Liver (tissue), 9 donors: ENCODE results near the gene DZIP3. TPM values are rescaled to one million over a fixed set of nuclear protein-coding genes. Genes with fewer than 3 reads are reported as not detected.

Source experiments
- DNase-seq: peaks from one replicate; pipeline ENCODE4 v3.0.0-alpha.2; 2017; ENCODE audit warnings: low spot score
- H3K27ac ChIP-seq, 2 donors: one replicate each; pipeline ENCODE4 v1.7.0; 2013; ENCODE audit warnings: inconsistent platforms in 2 of 2, low read length in 2 of 2, control low read depth in 1 of 2, low read depth in 1 of 2, mild to moderate bottlenecking in 1 of 2
- H3K27me3 ChIP-seq, 4 donors: one replicate each; pipeline versions ENCODE4 v1.6.1 to v1.7.0; 2013; ENCODE audit warnings: low read length in 3 of 4, inconsistent platforms in 1 of 4, mild to moderate bottlenecking in 1 of 4, moderate library complexity in 1 of 4; ENCODE audit not compliant: control insufficient read depth in 4 of 4, insufficient read depth in 4 of 4
- H3K36me3 ChIP-seq, 4 donors: one replicate each; pipeline versions ENCODE4 v1.6.1 to v1.7.0; 2013; ENCODE audit warnings: low read length in 3 of 4, mild to moderate bottlenecking in 3 of 4, low read depth in 1 of 4, moderate library complexity in 1 of 4; ENCODE audit not compliant: control insufficient read depth in 4 of 4, insufficient read depth in 3 of 4
- H3K4me1 ChIP-seq, 4 donors: one replicate each; pipeline versions ENCODE4 v1.6.1 to v1.7.0; 2013; ENCODE audit warnings: low read length in 3 of 4, mild to moderate bottlenecking in 3 of 4, moderate library complexity in 1 of 4; ENCODE audit not compliant: control insufficient read depth in 4 of 4, insufficient read depth in 4 of 4
- H3K4me3 ChIP-seq, 3 donors: one replicate each; pipeline versions ENCODE4 v1.6.1 to v1.7.0; 2013; ENCODE audit warnings: low read length in 3 of 3, control low read depth in 1 of 3, low read depth in 1 of 3, mild to moderate bottlenecking in 1 of 3
- H3K9ac ChIP-seq, 2 donors: one replicate each; pipeline ENCODE4 v1.7.0; 2013; ENCODE audit warnings: low read length in 2 of 2, mild to moderate bottlenecking in 2 of 2, moderate library complexity in 2 of 2, control low read depth in 1 of 2, low read depth in 1 of 2
- H3K9me3 ChIP-seq, 4 donors: one replicate each; pipeline versions ENCODE4 v1.6.1 to v1.7.0; 2013; ENCODE audit warnings: low read length in 3 of 4; ENCODE audit not compliant: control insufficient read depth in 4 of 4
- ATF3 ChIP-seq: IDR thresholded peaks from 2 replicates; pipeline ENCODE4 v1.6.1; 2016; ENCODE audit warnings: antibody characterized with exemption
- FOXA1 ChIP-seq: IDR thresholded peaks from 2 replicates; pipeline ENCODE4 v1.6.1; 2016; ENCODE audit warnings: antibody characterized with exemption
- FOXA2 ChIP-seq: IDR thresholded peaks from 2 replicates; pipeline ENCODE4 v1.6.1; 2016; ENCODE audit warnings: antibody characterized with exemption
- GABPA ChIP-seq, 2 donors: IDR thresholded peaks in 1 of 2; conservative IDR thresholded peaks in 1 of 2; 2 replicates each; pipeline ENCODE4 v1.6.1; 2016; ENCODE audit warnings: antibody characterized with exemption in 2 of 2, mild to moderate bottlenecking in 1 of 2, moderate library complexity in 1 of 2
- HNF4G ChIP-seq: IDR thresholded peaks from 2 replicates; pipeline ENCODE4 v1.6.1; 2016; ENCODE audit warnings: antibody characterized with exemption
- JUND ChIP-seq, 2 donors: IDR thresholded peaks; 2 replicates each; pipeline ENCODE4 v1.6.1; 2016; ENCODE audit warnings: antibody characterized with exemption in 2 of 2
- NR2F2 ChIP-seq: IDR thresholded peaks from 2 replicates; pipeline ENCODE4 v1.6.1; 2016; ENCODE audit warnings: antibody characterized with exemption
- RAD21 ChIP-seq, 2 donors: IDR thresholded peaks; 2 replicates each; pipeline ENCODE4 v1.6.1; 2016; ENCODE audit warnings: antibody characterized with exemption in 2 of 2, mild to moderate bottlenecking in 2 of 2
- RXRA ChIP-seq, 2 donors: IDR thresholded peaks; 2 replicates each; pipeline ENCODE4 v1.6.1; 2017 to 2018; ENCODE audit warnings: antibody characterized with exemption in 2 of 2, mild to moderate bottlenecking in 1 of 2
- TAF1 ChIP-seq: conservative IDR thresholded peaks from 2 replicates; pipeline ENCODE4 v1.6.1; 2016; ENCODE audit warnings: antibody characterized with exemption, mild to moderate bottlenecking
- ZBTB33 ChIP-seq: IDR thresholded peaks from 2 replicates; pipeline ENCODE4 v1.6.1; 2016; ENCODE audit warnings: antibody characterized with exemption
- WGBS: extraction: QIAGEN DNeasy Blood & Tissue Kit; methylation state at CpG from one replicate; pipeline ENCODE4 v1.1.7; 2013; 5-methylcytosine and 5-hydroxymethylcytosine counted together
- polyA plus RNA-seq, 2 donors: library from polyadenylated mRNA; stranded (reverse) in 1 of 2; unstranded in 1 of 2; fragments of 200-250 nt in 1 of 2; fragments of >200 nt in 1 of 2; fragmentation: Nextera tagmentation in 1 of 2; extraction: Ambion mirVana in 1 of 2; gene quantifications; one replicate each; pipeline versions ENCODE4 v1.2.1 to v1.2.3, GENCODE V29; 2013 to 2015
- total RNA-seq, 2 donors: library from RNA; depleted of rRNA; stranded (reverse); fragments of >200 nt; gene quantifications; one replicate each; pipeline ENCODE4 v1.2.3, GENCODE V29; 2014
- TF ChIP-seq, protein P1 (sequence below): fragments of 150-350 bp; IDR thresholded peaks from 2 replicates; pipeline ENCODE4 v1.5.1; 2017; ENCODE audit warnings: improper control_type of control experiment, low read depth, low read length; ENCODE audit not compliant: missing input control
- TF ChIP-seq, protein P2 (sequence below): IDR thresholded peaks from 2 replicates; pipeline ENCODE4 v1.6.1; 2016; ENCODE audit warnings: antibody characterized with exemption, mild to moderate bottlenecking
- TF ChIP-seq, protein P3 (sequence below): IDR thresholded peaks from 2 replicates; pipeline ENCODE4 v1.6.1; 2016; ENCODE audit warnings: antibody characterized with exemption
- donor health status: healthy.
- donor health status: healthy.
- donor health status: healthy.
- donor health status: healthy.
- donor health status: healthy.

Gene DZIP3
- total and polyA plus RNA-seq, 4 donors: 1.0 to 13.9 (median 2.7) TPM

- Histone ChIP-seq H3K4me3 (no peak overlapping the region), H3K9ac (no peak overlapping the region), H3K27me3 (no peaks in the 10 kb centered on the region), H3K36me3 (no peaks in the 10 kb centered on the region), H3K27ac (no peak overlapping the region), H3K9me3 (no peaks in the 10 kb centered on the region), H3K4me1 (no peaks in the 10 kb centered on the region)
- TF ChIP-seq ZBTB33 (no peak), GABPA (IDR thresholded peaks at IDR 0.05 in 1 of 2, conservative IDR thresholded peaks at IDR 0.05 in 1 of 2) (no peak), TAF1 (no peak), FOXA1 (no peak), JUND (IDR thresholded peaks at IDR 0.05) (no peak), RXRA (IDR thresholded peaks at IDR 0.05) (no peak), ATF3 (no peak), FOXA2 (no peak), RAD21 (IDR thresholded peaks at IDR 0.05) (no peak), HNF4G (no peak), NR2F2 (no peak)
- TF ChIP-seq, protein P1, sequence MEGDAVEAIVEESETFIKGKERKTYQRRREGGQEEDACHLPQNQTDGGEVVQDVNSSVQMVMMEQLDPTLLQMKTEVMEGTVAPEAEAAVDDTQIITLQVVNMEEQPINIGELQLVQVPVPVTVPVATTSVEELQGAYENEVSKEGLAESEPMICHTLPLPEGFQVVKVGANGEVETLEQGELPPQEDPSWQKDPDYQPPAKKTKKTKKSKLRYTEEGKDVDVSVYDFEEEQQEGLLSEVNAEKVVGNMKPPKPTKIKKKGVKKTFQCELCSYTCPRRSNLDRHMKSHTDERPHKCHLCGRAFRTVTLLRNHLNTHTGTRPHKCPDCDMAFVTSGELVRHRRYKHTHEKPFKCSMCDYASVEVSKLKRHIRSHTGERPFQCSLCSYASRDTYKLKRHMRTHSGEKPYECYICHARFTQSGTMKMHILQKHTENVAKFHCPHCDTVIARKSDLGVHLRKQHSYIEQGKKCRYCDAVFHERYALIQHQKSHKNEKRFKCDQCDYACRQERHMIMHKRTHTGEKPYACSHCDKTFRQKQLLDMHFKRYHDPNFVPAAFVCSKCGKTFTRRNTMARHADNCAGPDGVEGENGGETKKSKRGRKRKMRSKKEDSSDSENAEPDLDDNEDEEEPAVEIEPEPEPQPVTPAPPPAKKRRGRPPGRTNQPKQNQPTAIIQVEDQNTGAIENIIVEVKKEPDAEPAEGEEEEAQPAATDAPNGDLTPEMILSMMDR: no peak
- TF ChIP-seq, protein P2, sequence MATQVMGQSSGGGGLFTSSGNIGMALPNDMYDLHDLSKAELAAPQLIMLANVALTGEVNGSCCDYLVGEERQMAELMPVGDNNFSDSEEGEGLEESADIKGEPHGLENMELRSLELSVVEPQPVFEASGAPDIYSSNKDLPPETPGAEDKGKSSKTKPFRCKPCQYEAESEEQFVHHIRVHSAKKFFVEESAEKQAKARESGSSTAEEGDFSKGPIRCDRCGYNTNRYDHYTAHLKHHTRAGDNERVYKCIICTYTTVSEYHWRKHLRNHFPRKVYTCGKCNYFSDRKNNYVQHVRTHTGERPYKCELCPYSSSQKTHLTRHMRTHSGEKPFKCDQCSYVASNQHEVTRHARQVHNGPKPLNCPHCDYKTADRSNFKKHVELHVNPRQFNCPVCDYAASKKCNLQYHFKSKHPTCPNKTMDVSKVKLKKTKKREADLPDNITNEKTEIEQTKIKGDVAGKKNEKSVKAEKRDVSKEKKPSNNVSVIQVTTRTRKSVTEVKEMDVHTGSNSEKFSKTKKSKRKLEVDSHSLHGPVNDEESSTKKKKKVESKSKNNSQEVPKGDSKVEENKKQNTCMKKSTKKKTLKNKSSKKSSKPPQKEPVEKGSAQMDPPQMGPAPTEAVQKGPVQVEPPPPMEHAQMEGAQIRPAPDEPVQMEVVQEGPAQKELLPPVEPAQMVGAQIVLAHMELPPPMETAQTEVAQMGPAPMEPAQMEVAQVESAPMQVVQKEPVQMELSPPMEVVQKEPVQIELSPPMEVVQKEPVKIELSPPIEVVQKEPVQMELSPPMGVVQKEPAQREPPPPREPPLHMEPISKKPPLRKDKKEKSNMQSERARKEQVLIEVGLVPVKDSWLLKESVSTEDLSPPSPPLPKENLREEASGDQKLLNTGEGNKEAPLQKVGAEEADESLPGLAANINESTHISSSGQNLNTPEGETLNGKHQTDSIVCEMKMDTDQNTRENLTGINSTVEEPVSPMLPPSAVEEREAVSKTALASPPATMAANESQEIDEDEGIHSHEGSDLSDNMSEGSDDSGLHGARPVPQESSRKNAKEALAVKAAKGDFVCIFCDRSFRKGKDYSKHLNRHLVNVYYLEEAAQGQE: no peak
- TF ChIP-seq, protein P3, sequence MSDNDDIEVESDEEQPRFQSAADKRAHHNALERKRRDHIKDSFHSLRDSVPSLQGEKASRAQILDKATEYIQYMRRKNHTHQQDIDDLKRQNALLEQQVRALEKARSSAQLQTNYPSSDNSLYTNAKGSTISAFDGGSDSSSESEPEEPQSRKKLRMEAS: no peak
- DNase-seq: no peak
Measured at GRCh38 chr3:108672701-108673100, 83.2 kb downstream of the DZIP3 start.

DNA sequence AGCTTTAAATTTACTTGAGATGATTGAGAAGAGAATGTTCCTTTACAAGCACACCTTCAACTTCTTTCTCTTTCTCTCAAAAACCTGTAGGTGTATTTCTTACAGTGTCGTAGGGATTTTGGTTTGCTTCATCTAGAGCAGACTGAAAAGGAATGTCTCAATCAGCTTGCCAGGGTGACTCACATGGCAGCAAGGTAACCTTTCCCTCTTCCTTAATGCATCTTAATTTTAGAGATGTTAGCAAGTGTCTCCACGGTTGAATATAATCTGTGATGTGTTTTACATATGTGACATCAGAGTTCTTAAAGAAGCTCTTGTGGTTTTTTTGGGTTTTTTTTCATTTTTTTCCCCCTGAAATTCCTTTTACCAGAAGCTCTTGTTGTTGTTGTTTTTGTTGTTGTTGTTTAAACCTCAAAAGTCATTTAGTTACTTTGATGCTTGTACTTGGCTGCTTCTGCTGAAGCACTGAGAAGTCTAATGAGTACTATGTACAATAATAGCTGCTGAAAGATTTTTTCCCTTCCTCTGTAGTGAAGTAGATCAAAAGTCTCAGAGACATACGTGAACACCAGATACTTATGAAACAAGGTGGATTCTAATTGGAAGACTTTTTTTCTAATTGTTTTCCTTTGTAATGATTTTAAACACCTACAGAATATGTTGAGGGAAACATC lies 84.6 kb downstream of the DZIP3 start:
- no peaks in the 10 kb centered on the region for H3K27me3 ChIP-seq
- DNase-seq: no peak
- H3K36me3 ChIP-seq: no peaks in the 10 kb centered on the region
- H3K4me3 ChIP-seq: no peak overlapping the region
- no peaks in the 10 kb centered on the region for H3K9me3 ChIP-seq
- WGBS: 92% methylated on average over 3 of the region's 3 CpGs
- H3K4me1 ChIP-seq: no peaks in the 10 kb centered on the region
- no peak overlapping the region for H3K27ac ChIP-seq
- H3K9ac ChIP-seq: no peak overlapping the region
- TF ChIP-seq FOXA2 (no peak), ATF3 (no peak), RAD21 (IDR thresholded peaks at IDR 0.05) (no peak), RXRA (IDR thresholded peaks at IDR 0.05) (no peak), TAF1 (no peak)
- TF ChIP-seq, protein P2: no peak
- TF ChIP-seq, protein P1: no peak
- TF ChIP-seq, protein P3: no peak
